Measurements from ENCODE around the gene FNDC3A. TPM values are rescaled to one million over a fixed set of nuclear protein-coding genes. Genes with fewer than 3 reads are reported as not detected.
"Not testable (repeated sequence)": the region's sequence is repeated elsewhere in the genome, so short reads cannot be mapped to it uniquely, and the experiment has no call there.

The FNDC3A gene
- total RNA-seq, 1 donor from 2014 or later: 74.6 TPM

- DNase-seq (ENCODE audit: low spot score): no peak
These were observed 54.5 kb downstream of the FNDC3A start for GRCh38 chr13:49030213-49030612.

GRCh38 chr13:49040872-49041271 lies 65.2 kb downstream of the FNDC3A start:
- DNase-seq (ENCODE audit: low spot score): no peak

- DNase-seq (ENCODE audit: low spot score): no peak
These were observed 66.8 kb downstream of the FNDC3A start for GRCh38 chr13:49042476-49042875.

- DNase-seq (ENCODE audit: low spot score): no peak
These were observed 68.3 kb downstream of the FNDC3A start for GRCh38 chr13:49044008-49044407.

GRCh38 chr13:49044836-49045235 lies 69.1 kb downstream of the FNDC3A start:
- no peak for DNase-seq (ENCODE audit: low spot score)

GRCh38 chr13:49046002-49046401 lies 70.3 kb downstream of the FNDC3A start:
- no peak for DNase-seq (ENCODE audit: low spot score)

- no peak for DNase-seq (ENCODE audit: low spot score)
These were observed 70.8 kb downstream of the FNDC3A start for GRCh38 chr13:49046519-49046918.

GRCh38 chr13:49052813-49053212 lies 77.1 kb downstream of the FNDC3A start:
- DNase-seq (ENCODE audit: low spot score): no peak

GRCh38 chr13:49053215-49053614 lies 77.5 kb downstream of the FNDC3A start:
- no peak for DNase-seq (ENCODE audit: low spot score)

- no peak for DNase-seq (ENCODE audit: low spot score)
These were observed 78.2 kb downstream of the FNDC3A start for GRCh38 chr13:49053906-49054305.

GRCh38 chr13:49055021-49055420 lies 79.3 kb downstream of the FNDC3A start:
- no peak for DNase-seq (ENCODE audit: low spot score)

- DNase-seq (ENCODE audit: low spot score): no peak
These were observed 81.5 kb downstream of the FNDC3A start for GRCh38 chr13:49057176-49057575.

GRCh38 chr13:49058761-49059160 lies 83.0 kb downstream of the FNDC3A start:
- no peak for DNase-seq (ENCODE audit: low spot score)

GRCh38 chr13:49060678-49061387 lies 85.1 kb downstream of the FNDC3A start:
- no peak for DNase-seq (ENCODE audit: low spot score)

- not testable (repeated sequence) for DNase-seq (ENCODE audit: low spot score)
These were observed 85.7 kb downstream of the FNDC3A start for GRCh38 chr13:49061388-49061752.

GRCh38 chr13:49062297-49062896 lies 86.7 kb downstream of the FNDC3A start:
- DNase-seq (ENCODE audit: low spot score): no peak

GRCh38 chr13:49063011-49063410 lies 87.3 kb downstream of the FNDC3A start:
- no peak for DNase-seq (ENCODE audit: low spot score)

- DNase-seq (ENCODE audit: low spot score): no peak
These were observed 87.8 kb downstream of the FNDC3A start for GRCh38 chr13:49063497-49063896.

GRCh38 chr13:49064476-49064875 lies 88.8 kb downstream of the FNDC3A start:
- DNase-seq (ENCODE audit: low spot score): no peak

- no peak for DNase-seq (ENCODE audit: low spot score)
These were observed 91.1 kb downstream of the FNDC3A start for GRCh38 chr13:49066856-49067255.

GRCh38 chr13:49068498-49068897 lies 92.8 kb downstream of the FNDC3A start:
- DNase-seq (ENCODE audit: low spot score): not testable (repeated sequence)

- DNase-seq (ENCODE audit: low spot score): not testable (repeated sequence)
These were observed 94.3 kb downstream of the FNDC3A start for GRCh38 chr13:49070021-49070420.

GRCh38 chr13:49071341-49071937 lies 95.7 kb downstream of the FNDC3A start:
- no peak for DNase-seq (ENCODE audit: low spot score)

Data from mucosa of gallbladder (tissue), 1 donor.